OCI-LY7 (cell line): ENCODE measurements around the gene ZNF37A.

Experiments used
- CTCF ChIP-seq: fragments of 200-600 bp; sonication (generic); conservative IDR thresholded peaks from 2 replicates; pipeline ENCODE4 v1.5.1; 2014; ENCODE audit warnings: mild to moderate bottlenecking, antibody characterized with exemption, low read length, moderate library complexity, mixed read lengths
- EZH2phosphoT487 ChIP-seq: fragments of 200-600 bp; sonication (generic); IDR thresholded peaks from 2 replicates; pipeline ENCODE4 v1.6.1; 2018; ENCODE audit warnings: low read depth, borderline replicate concordance, mild to moderate bottlenecking, mixed run types, antibody characterized with exemption, low read length, moderate library complexity, mixed read lengths

GRCh38 chr10:38047666-38048065 is 46.5 kb upstream of the ZNF37A start:
- TF ChIP-seq CTCF (no peak), EZH2phosphoT487 (no peak)
